HG02943 (cell line): Measurements from ENCODE around the gene LLGL1.
"Not testable (repeated sequence)": the region's sequence is repeated elsewhere in the genome, so short reads cannot be mapped to it uniquely, and the experiment has no call there.

Experiments
- ATAC-seq: cut with Tn5 transposase; IDR thresholded peaks from one replicate; pipeline ENCODE4 v1.9.1; 2021; ENCODE audit warnings: mild to moderate bottlenecking, low read depth, moderate library complexity; ENCODE audit not compliant: unreplicated experiment

LLGL1 gene

GRCh38 chr17:18191967-18192366 is 33.5 kb upstream of the LLGL1 start:
- ATAC-seq, result no peak

- ATAC-seq, result no peak
Measured at GRCh38 chr17:18194394-18194793, 31.0 kb upstream of the LLGL1 start.

GRCh38 chr17:18194804-18195203 is 30.6 kb upstream of the LLGL1 start:
- no peak for ATAC-seq

- ATAC-seq, result no peak
Measured at GRCh38 chr17:18195246-18195645, 30.2 kb upstream of the LLGL1 start.

GRCh38 chr17:18197535-18198194 is 27.8 kb upstream of the LLGL1 start:
- no peak for ATAC-seq

GRCh38 chr17:18198530-18198929 is 26.9 kb upstream of the LLGL1 start:
- no peak for ATAC-seq

GRCh38 chr17:18201108-18201507 is 24.3 kb upstream of the LLGL1 start:
- no peak for ATAC-seq

- ATAC-seq, result no peak
Measured at GRCh38 chr17:18203308-18203707, 22.1 kb upstream of the LLGL1 start.

GRCh38 chr17:18205861-18206260 is 19.6 kb upstream of the LLGL1 start:
- no peak for ATAC-seq

GRCh38 chr17:18206962-18207361 is 18.5 kb upstream of the LLGL1 start:
- ATAC-seq, result no peak

GRCh38 chr17:18208092-18208491 is 17.3 kb upstream of the LLGL1 start:
- no peak for ATAC-seq

GRCh38 chr17:18213666-18214270 is 11.7 kb upstream of the LLGL1 start:
- ATAC-seq, result no peak

- ATAC-seq, result not testable (repeated sequence)
Measured at GRCh38 chr17:18216906-18217305, 8.5 kb upstream of the LLGL1 start.

GRCh38 chr17:18217412-18218015 is 7.9 kb upstream of the LLGL1 start:
- no peak for ATAC-seq

- no peak for ATAC-seq
Measured at GRCh38 chr17:18218756-18219415, 6.5 kb upstream of the LLGL1 start.

- ATAC-seq, result no peak
Measured at GRCh38 chr17:18224053-18224386, 1.4 kb upstream of the LLGL1 start.

- ATAC-seq, result no peak
Measured at GRCh38 chr17:18224387-18225120, 881 bp upstream of the LLGL1 start.

GRCh38 chr17:18225642-18226283 is 328 bp downstream of the LLGL1 start:
- ATAC-seq, result peak; percentile 1

GRCh38 chr17:18226284-18226945 is 980 bp downstream of the LLGL1 start:
- no peak for ATAC-seq

- ATAC-seq, result no peak
Measured at GRCh38 chr17:18227635-18228034, 2.2 kb downstream of the LLGL1 start.
